ENCODE results near the gene LLGL2.

DNA sequence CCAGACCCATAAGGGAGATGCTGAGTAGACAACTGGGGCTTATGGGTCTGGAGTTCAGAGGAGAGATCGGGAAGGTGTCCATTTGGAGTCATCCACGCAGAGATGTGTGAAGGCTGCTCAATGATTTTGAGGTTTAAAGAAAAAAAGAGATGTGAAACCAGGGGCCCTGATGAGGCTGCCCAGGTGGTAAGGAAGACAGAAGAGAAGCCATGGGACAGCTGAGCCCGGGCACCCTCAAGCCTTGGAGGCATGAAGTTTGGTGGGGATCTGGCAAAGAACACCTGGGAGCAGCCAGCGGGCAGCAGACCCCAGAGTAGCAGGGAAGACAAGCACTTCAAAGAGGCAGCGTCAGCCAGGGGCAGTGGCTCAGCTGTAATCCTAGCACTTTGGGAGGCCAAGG, 41.3 kb downstream of the LLGL2 start:
- TF ChIP-seq, protein P1, sequence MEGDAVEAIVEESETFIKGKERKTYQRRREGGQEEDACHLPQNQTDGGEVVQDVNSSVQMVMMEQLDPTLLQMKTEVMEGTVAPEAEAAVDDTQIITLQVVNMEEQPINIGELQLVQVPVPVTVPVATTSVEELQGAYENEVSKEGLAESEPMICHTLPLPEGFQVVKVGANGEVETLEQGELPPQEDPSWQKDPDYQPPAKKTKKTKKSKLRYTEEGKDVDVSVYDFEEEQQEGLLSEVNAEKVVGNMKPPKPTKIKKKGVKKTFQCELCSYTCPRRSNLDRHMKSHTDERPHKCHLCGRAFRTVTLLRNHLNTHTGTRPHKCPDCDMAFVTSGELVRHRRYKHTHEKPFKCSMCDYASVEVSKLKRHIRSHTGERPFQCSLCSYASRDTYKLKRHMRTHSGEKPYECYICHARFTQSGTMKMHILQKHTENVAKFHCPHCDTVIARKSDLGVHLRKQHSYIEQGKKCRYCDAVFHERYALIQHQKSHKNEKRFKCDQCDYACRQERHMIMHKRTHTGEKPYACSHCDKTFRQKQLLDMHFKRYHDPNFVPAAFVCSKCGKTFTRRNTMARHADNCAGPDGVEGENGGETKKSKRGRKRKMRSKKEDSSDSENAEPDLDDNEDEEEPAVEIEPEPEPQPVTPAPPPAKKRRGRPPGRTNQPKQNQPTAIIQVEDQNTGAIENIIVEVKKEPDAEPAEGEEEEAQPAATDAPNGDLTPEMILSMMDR (IDR thresholded peaks at IDR 0.05): no peak
- no peak for TF ChIP-seq POLR2A (IDR thresholded peaks at IDR 0.05)
